Neuronal stem cell (in vitro differentiated cells): ENCODE results near the gene RCAN1.

ENCODE experiments used
- DNase-seq: peaks from one replicate; pipeline ENCODE4 v3.0.0-alpha.2; 2013; ENCODE audit warnings: low spot score
- H2AFZ ChIP-seq: one replicate; pipeline ENCODE4 v1.6.1; 2013; ENCODE audit warnings: mild to moderate bottlenecking, low read length, inconsistent platforms
- H2AK5ac ChIP-seq: 2 replicates; pipeline ENCODE4 v1.6.1; 2013; ENCODE audit warnings: low read depth, mild to moderate bottlenecking, inconsistent platforms, low read length, moderate library complexity, mixed read lengths
- H2BK120ac ChIP-seq: 2 replicates; pipeline ENCODE4 v1.6.1; 2013; ENCODE audit warnings: low read depth, mild to moderate bottlenecking, inconsistent platforms, low read length, moderate library complexity, mixed read lengths
- H2BK12ac ChIP-seq: one replicate; pipeline ENCODE4 v1.6.1; 2013; ENCODE audit warnings: low read length, inconsistent platforms
- H2BK15ac ChIP-seq: 2 replicates; pipeline ENCODE4 v1.6.1; 2013; ENCODE audit warnings: mild to moderate bottlenecking, low read length, inconsistent platforms, mixed read lengths
- H2BK5ac ChIP-seq: one replicate; pipeline ENCODE4 v1.6.1; 2013; ENCODE audit warnings: inconsistent platforms, mild to moderate bottlenecking, low read length, moderate library complexity
- H3K14ac ChIP-seq: one replicate; pipeline ENCODE4 v1.6.1; 2013; ENCODE audit warnings: low read length, inconsistent platforms
- H3K18ac ChIP-seq: 2 replicates; pipeline ENCODE4 v1.6.1; 2013; ENCODE audit warnings: low read length, inconsistent platforms
- H3K23ac ChIP-seq: 2 replicates; pipeline ENCODE4 v1.6.1; 2013; ENCODE audit warnings: low read depth, mild to moderate bottlenecking, mixed read lengths, low read length, inconsistent platforms; ENCODE audit not compliant: poor library complexity
- H3K27ac ChIP-seq: replicated peaks from 3 replicates; pipeline ENCODE4 v1.5.1; 2013; ENCODE audit warnings: low read length, inconsistent platforms
- H3K27me3 ChIP-seq, 3 experiments: 2 replicates each; pipeline ENCODE4 v1.6.1; 2013; ENCODE audit warnings: low read length in 3 of 3, mild to moderate bottlenecking in 2 of 3, inconsistent platforms in 1 of 3, low read depth in 1 of 3, mixed read lengths in 1 of 3, moderate library complexity in 1 of 3; ENCODE audit not compliant: control insufficient read depth in 3 of 3, insufficient read depth in 3 of 3
- H3K36me3 ChIP-seq, 2 donors: replicated peaks in 1 of 2; 2 replicates each; pipeline ENCODE4 v1.6.1; 2013; ENCODE audit warnings: low read length in 2 of 2; ENCODE audit not compliant: control insufficient read depth in 2 of 2, insufficient read depth in 2 of 2
- H3K4ac ChIP-seq: 2 replicates; pipeline ENCODE4 v1.6.1; 2013; ENCODE audit warnings: inconsistent platforms, mild to moderate bottlenecking, low read length, moderate library complexity
- H3K4me1 ChIP-seq, 2 donors: 1 replicate in 1 of 2; 2 replicates in 1 of 2; pipeline ENCODE4 v1.6.1; 2013; ENCODE audit warnings: low read length in 2 of 2, low read depth in 1 of 2; ENCODE audit not compliant: control insufficient read depth in 2 of 2, insufficient read depth in 1 of 2
- H3K4me2 ChIP-seq: one replicate; pipeline ENCODE4 v1.6.1; 2013; ENCODE audit warnings: mild to moderate bottlenecking, low read length, inconsistent platforms; ENCODE audit not compliant: insufficient read depth, poor library complexity, severe bottlenecking
- H3K4me3 ChIP-seq, 2 donors: 2 replicates each; pipeline ENCODE4 v1.5.1; 2013; ENCODE audit warnings: low read length in 2 of 2, mild to moderate bottlenecking in 2 of 2, inconsistent platforms in 1 of 2, moderate library complexity in 1 of 2
- H3K79me1 ChIP-seq: one replicate; pipeline ENCODE4 v1.6.1; 2013; ENCODE audit warnings: low read depth, mild to moderate bottlenecking, inconsistent platforms, low read length, moderate library complexity
- H3K9ac ChIP-seq: one replicate; pipeline ENCODE4 v1.6.1; 2013; ENCODE audit warnings: mild to moderate bottlenecking, low read depth, low read length, inconsistent platforms; ENCODE audit not compliant: poor library complexity
- H3K9me3 ChIP-seq, 2 donors: replicated peaks in 1 of 2; 2 replicates each; pipeline versions ENCODE3 to v1.6.1; 2013; ENCODE audit warnings: low read length in 2 of 2, mild to moderate bottlenecking in 2 of 2, inconsistent platforms in 1 of 2, low read depth in 1 of 2, mixed read lengths in 1 of 2, moderate library complexity in 1 of 2; ENCODE audit not compliant: control insufficient read depth in 2 of 2, insufficient read depth in 1 of 2
- H4K8ac ChIP-seq: one replicate; pipeline ENCODE4 v1.6.1; 2013; ENCODE audit warnings: low read depth, mild to moderate bottlenecking, inconsistent platforms, low read length, moderate library complexity
- H4K91ac ChIP-seq: one replicate; pipeline ENCODE4 v1.6.1; 2013; ENCODE audit warnings: low read length, low read depth, mild to moderate bottlenecking, inconsistent platforms; ENCODE audit not compliant: poor library complexity
- WGBS, 2 donors: extraction: QIAGEN DNeasy Blood & Tissue Kit; methylation state at CpG; one replicate each; pipeline ENCODE4 v1.1.7; 2013; ENCODE audit warnings: missing lambda C conversion rate in 2 of 2, mixed read lengths in 1 of 2; ENCODE audit not compliant: insufficient read length in 2 of 2, insufficient replicate concordance in 1 of 2; ENCODE audit errors: extremely low coverage in 2 of 2; 5-methylcytosine and 5-hydroxymethylcytosine counted together

Gene RCAN1

GRCh38 chr21:34519016-34519415 is 95.9 kb downstream of the RCAN1 start:
- Histone ChIP-seq H3K9ac (no peak overlapping the region), H3K9me3 (no peaks in the 10 kb centered on the region), H3K4me2 (no peak overlapping the region), H2AFZ (no peak overlapping the region), H3K4ac (no peak overlapping the region), H4K8ac (no peak overlapping the region), H3K18ac (no peak overlapping the region), H2BK15ac (no peak overlapping the region), H3K14ac (no peak overlapping the region), H2AK5ac (no peak overlapping the region), H3K23ac (no peak overlapping the region), H3K36me3 (peaks cover 0 to 47% of the 10 kb centered on the region in 2 donors), H2BK120ac (no peak overlapping the region), H3K27me3 (no peaks in the 10 kb centered on the region), H3K27ac (no peak overlapping the region), H4K91ac (no peak overlapping the region), H3K4me3 (no peak overlapping the region), H2BK5ac (no peak overlapping the region), H3K79me1 (no peaks in the 10 kb centered on the region), H3K4me1 (peaks cover 0 to 5% of the 10 kb centered on the region in 2 donors), H2BK12ac (no peak overlapping the region)
- no CpG with 5 or more reads among the region's 4 CpGs for WGBS, 2 donors
- no peak for DNase-seq

DNA sequence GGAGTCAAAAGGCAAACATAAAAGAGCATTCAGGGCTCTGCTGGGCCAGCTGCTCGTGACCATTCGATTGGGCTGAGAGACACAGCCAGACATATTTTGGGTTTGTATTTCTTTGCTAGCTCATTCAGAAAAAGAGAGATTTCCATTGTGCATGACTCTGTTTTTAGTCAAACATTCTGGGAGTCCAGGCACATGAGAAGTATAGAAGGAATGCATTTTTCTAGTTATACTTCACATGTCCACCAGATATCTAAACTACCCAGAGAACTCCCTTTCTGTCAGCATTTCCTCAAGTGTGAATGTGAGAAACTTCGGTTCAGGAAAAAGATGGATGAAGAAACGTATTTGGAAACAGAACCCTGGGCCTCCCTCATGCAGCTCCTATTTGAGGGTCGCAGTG is 96.6 kb downstream of the RCAN1 start:
- Histone ChIP-seq H3K4me1 (peaks cover 0 to 5% of the 10 kb centered on the region in 2 donors), H2AK5ac (no peak overlapping the region), H3K27me3 (no peaks in the 10 kb centered on the region), H3K36me3 (peaks cover 0 to 47% of the 10 kb centered on the region in 2 donors), H2BK15ac (no peak overlapping the region), H3K23ac (no peak overlapping the region), H3K9me3 (no peaks in the 10 kb centered on the region), H2BK120ac (no peak overlapping the region), H2BK5ac (no peak overlapping the region), H3K14ac (no peak overlapping the region), H3K18ac (no peak overlapping the region), H2AFZ (no peak overlapping the region), H2BK12ac (no peak overlapping the region), H3K9ac (no peak overlapping the region), H3K4me3 (no peak overlapping the region), H3K79me1 (no peaks in the 10 kb centered on the region), H3K27ac (no peak overlapping the region), H4K8ac (no peak overlapping the region), H4K91ac (no peak overlapping the region), H3K4me2 (no peak overlapping the region), H3K4ac (no peak overlapping the region)
- WGBS, 2 donors, result no CpG with 5 or more reads among the region's 5 CpGs
- no peak for DNase-seq

- Histone ChIP-seq H3K4me3 (no peak overlapping the region), H3K9me3 (no peaks in the 10 kb centered on the region)
- no peak for DNase-seq
Observed at GRCh38 chr21:34517491-34518245, 97.2 kb downstream of the RCAN1 start.

DNA sequence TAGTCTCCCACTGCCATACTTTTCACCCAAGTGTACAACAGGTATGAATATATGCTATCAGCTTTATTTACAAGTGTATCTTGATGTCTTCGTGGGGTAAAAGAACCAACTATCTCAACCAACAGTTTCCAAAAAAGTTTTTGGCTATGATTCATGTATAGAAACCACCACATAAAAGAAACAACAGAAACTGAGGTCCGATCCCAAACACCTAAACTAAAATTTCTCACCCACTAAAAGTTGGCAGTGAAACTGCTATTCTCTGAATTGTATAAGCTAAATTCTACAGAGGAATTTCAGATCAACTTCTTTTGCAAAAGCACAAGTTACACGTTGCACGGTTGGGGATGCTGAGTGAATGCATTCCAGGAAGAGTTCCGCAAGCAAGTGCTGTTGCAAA is 97.9 kb downstream of the RCAN1 start:
- H2AFZ ChIP-seq, result no peak overlapping the region
- no peak overlapping the region for H2BK120ac ChIP-seq
- DNase-seq, result no peak
- no peak overlapping the region for H3K9ac ChIP-seq
- H3K4me3 ChIP-seq, result no peak overlapping the region
- H3K4me2 ChIP-seq, result no peak overlapping the region
- H4K8ac ChIP-seq, result no peak overlapping the region
- H3K79me1 ChIP-seq, result no peaks in the 10 kb centered on the region
- H3K23ac ChIP-seq, result no peak overlapping the region
- no peak overlapping the region for H3K14ac ChIP-seq
- no peak overlapping the region for H3K4ac ChIP-seq
- peaks cover 0 to 47% of the 10 kb centered on the region in 2 donors for H3K36me3 ChIP-seq
- no peak overlapping the region for H2BK15ac ChIP-seq
- H3K27ac ChIP-seq, result no peak overlapping the region
- H2BK5ac ChIP-seq, result no peak overlapping the region
- no peaks in the 10 kb centered on the region for H3K27me3 ChIP-seq
- peaks cover 0 to 5% of the 10 kb centered on the region in 2 donors for H3K4me1 ChIP-seq
- WGBS, 2 donors, result no CpG with 5 or more reads among the region's 5 CpGs
- no peaks in the 10 kb centered on the region for H3K9me3 ChIP-seq
- no peak overlapping the region for H2BK12ac ChIP-seq
- H3K18ac ChIP-seq, result no peak overlapping the region
- no peak overlapping the region for H4K91ac ChIP-seq
- no peak overlapping the region for H2AK5ac ChIP-seq

More at GRCh38 chr21:34517491-34518245, 97.2 kb downstream of the RCAN1 start:
- Histone ChIP-seq H2BK15ac (no peak overlapping the region), H4K91ac (no peak overlapping the region), H3K4ac (no peak overlapping the region), H4K8ac (no peak overlapping the region), H2BK12ac (no peak overlapping the region), H3K23ac (no peak overlapping the region), H2BK120ac (no peak overlapping the region), H3K27ac (no peak overlapping the region), H3K4me2 (no peak overlapping the region), H3K9ac (no peak overlapping the region), H3K36me3 (peaks cover 0 to 47% of the 10 kb centered on the region in 2 donors), H3K79me1 (no peaks in the 10 kb centered on the region), H3K4me1 (peaks cover 0 to 5% of the 10 kb centered on the region in 2 donors), H2AK5ac (no peak overlapping the region), H2AFZ (no peak overlapping the region), H3K14ac (no peak overlapping the region), H2BK5ac (no peak overlapping the region), H3K27me3 (no peaks in the 10 kb centered on the region), H3K18ac (no peak overlapping the region)
- WGBS, 2 donors, result no CpG with 5 or more reads among the region's 22 CpGs
